Aorta (tissue), 5 donors: ENCODE data around the gene OLIG2. TPM values are rescaled to one million over a fixed set of nuclear protein-coding genes. Genes with fewer than 3 reads are reported as not detected.

ENCODE experiments used
- ATAC-seq: fragments of 200-7000 bp; cut with Tn5 transposase; one replicate; pipeline ENCODE4 v1.9.1; 2022; ENCODE audit warnings: moderate library complexity; ENCODE audit not compliant: low FRiP score
- DNase-seq, 2 donors: peaks; one replicate each; pipeline ENCODE4 v3.0.0-alpha.2; 2020
- H3K27ac ChIP-seq, 2 donors: one replicate each; pipeline ENCODE4 v1.5.1; 2013; ENCODE audit warnings: low read length in 2 of 2, mild to moderate bottlenecking in 2 of 2, moderate library complexity in 2 of 2, control low read depth in 1 of 2, inconsistent platforms in 1 of 2, low read depth in 1 of 2
- H3K27me3 ChIP-seq, 2 donors: one replicate each; pipeline ENCODE4 v1.6.1; 2013; ENCODE audit warnings: control low read depth in 1 of 2, low read length in 1 of 2, mild to moderate bottlenecking in 1 of 2, moderate library complexity in 1 of 2; ENCODE audit not compliant: insufficient read depth in 2 of 2, control insufficient read depth in 1 of 2
- H3K36me3 ChIP-seq, 2 donors: one replicate each; pipeline ENCODE4 v1.6.1; 2013; ENCODE audit warnings: control low read depth in 1 of 2, low read length in 1 of 2, mild to moderate bottlenecking in 1 of 2; ENCODE audit not compliant: insufficient read depth in 2 of 2, control insufficient read depth in 1 of 2
- H3K4me1 ChIP-seq, 2 donors: one replicate each; pipeline ENCODE4 v1.6.1; 2013; ENCODE audit warnings: low read length in 2 of 2, control low read depth in 1 of 2, mild to moderate bottlenecking in 1 of 2, moderate library complexity in 1 of 2; ENCODE audit not compliant: insufficient read depth in 2 of 2, control insufficient read depth in 1 of 2
- H3K4me3 ChIP-seq, 2 donors: one replicate each; pipeline ENCODE4 v1.5.1; 2013; ENCODE audit warnings: low read length in 2 of 2, control low read depth in 1 of 2, mild to moderate bottlenecking in 1 of 2
- H3K9me3 ChIP-seq: one replicate; pipeline ENCODE4 v1.6.1; 2013; ENCODE audit warnings: mild to moderate bottlenecking, low read length; ENCODE audit not compliant: control insufficient read depth
- WGBS, 2 donors: extraction: QIAGEN DNeasy Blood & Tissue Kit; methylation state at CpG; one replicate each; pipeline ENCODE4 v1.1.7; 2013; 5-methylcytosine and 5-hydroxymethylcytosine counted together
- intact Hi-C, 2 donors: fragments of 100-400 bp; cut with DNase I; formaldehyde crosslinking; loops; one replicate each; pipeline versions ENCODE4 v1.14.2 to v1.15.0; 2022
- polyA plus RNA-seq, 2 donors: library from polyadenylated mRNA; stranded (reverse); fragments of 200-250 nt; gene quantifications; one replicate each; pipeline ENCODE4 v1.2.3, GENCODE V29; 2013
- total RNA-seq, 2 donors: library from RNA; stranded (reverse); fragmentation: NEBNext Ultra II Directional; extraction: Animal tissue kit (Norgen Biotek cat#: 25700); gene quantifications; one replicate each; pipeline ENCODE4 v1.2.1, GENCODE V29; 2021
- donor health status: healthy with polysubstance abuse.
- donor health status: Bipolar disorder and iron deficiency.
- donor health status: DM: no; HTN: no; CAD: no.
- donor health status: DM: no; HTN: no; CAD: no.
- donor health status: DM: yes; HTN: yes; CAD: no.

OLIG2 gene
- total and polyA plus RNA-seq, 4 donors = not detected

DNA sequence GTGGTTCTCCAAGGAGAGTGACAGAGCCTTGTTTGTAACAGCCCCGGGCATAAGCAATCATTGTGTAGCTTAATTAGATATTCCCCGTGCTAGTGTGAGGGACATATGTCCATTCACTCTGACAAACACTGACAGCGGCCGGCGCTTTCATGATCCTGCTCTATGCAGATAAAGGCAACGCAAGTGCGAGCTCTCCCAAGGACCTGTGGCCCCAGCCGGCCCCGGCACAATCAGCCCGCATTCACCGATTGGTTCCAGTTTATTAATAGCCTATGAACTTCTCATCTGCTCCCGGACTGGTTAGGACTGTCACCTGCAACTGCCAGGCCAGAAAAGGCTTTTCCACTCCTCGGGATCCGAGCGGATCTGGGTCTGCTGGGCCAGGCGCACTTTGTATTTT is 26.2 kb downstream of the OLIG2 start:
- no peak overlapping the region for H3K27ac ChIP-seq
- WGBS, 2 donors = 85 to 86% methylated on average over 16 of the region's 16 CpGs
- no peak for DNase-seq
- H3K36me3 ChIP-seq = no peaks in the 10 kb centered on the region
- intact Hi-C loops = no loop called here
- H3K9me3 ChIP-seq = no peaks in the 10 kb centered on the region
- H3K4me1 ChIP-seq = no peaks in the 10 kb centered on the region
- ATAC-seq = no peak
- H3K27me3 ChIP-seq = no peaks in the 10 kb centered on the region
- no peak overlapping the region for H3K4me3 ChIP-seq

DNA sequence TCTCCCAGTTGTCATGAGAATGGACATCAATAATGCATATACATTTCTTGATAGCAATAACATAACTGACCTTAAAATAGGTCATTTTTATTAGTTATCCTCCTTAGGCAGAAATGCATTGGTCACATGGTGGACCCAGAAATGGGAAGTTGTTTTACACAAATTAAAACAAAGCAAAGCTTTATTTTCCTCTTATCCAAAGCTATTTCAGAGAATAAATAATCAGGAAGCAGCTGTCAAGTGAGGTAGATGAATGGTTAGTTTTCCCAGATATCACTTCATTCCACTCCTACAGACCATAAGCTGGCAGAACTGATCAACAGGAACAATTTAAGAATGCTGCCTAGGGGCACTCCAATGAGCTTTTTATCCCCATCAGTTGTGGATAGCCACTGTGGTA is 28.2 kb downstream of the OLIG2 start:
- intact Hi-C loops = no loop called here
- no peaks in the 10 kb centered on the region for H3K9me3 ChIP-seq
- DNase-seq = no peak
- H3K27me3 ChIP-seq = no peaks in the 10 kb centered on the region
- no peaks in the 10 kb centered on the region for H3K36me3 ChIP-seq
- no peak overlapping the region for H3K27ac ChIP-seq
- no peak overlapping the region for H3K4me3 ChIP-seq
- no peak for ATAC-seq
- no peaks in the 10 kb centered on the region for H3K4me1 ChIP-seq

DNA sequence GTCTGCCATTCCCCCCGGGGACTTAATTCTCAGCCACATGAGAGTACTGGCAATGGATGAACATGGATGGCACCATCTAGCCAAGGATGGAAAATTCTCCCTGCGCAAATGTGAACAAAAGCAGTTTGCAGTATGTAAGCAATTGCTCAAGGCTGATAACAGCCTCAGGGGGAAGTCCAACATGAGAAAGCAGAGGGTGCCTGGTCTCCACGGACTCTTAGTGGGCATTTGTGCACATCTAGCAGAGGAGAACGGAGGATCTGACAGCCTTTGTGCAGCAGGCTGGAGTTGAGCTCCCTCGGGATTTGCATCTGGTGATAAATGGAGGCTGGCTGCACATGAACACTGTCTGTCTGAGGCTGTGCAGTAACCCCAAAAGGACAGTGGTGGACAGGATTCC is 30.3 kb downstream of the OLIG2 start:
- Histone ChIP-seq H3K4me3 (no peak overlapping the region), H3K4me1 (no peaks in the 10 kb centered on the region), H3K36me3 (no peaks in the 10 kb centered on the region), H3K9me3 (no peaks in the 10 kb centered on the region), H3K27ac (no peak overlapping the region), H3K27me3 (no peaks in the 10 kb centered on the region)
- no peak for ATAC-seq
- WGBS, 2 donors = 64 to 66% methylated on average over 5 of the region's 5 CpGs
- no peak for DNase-seq
- intact Hi-C loops = no loop called here

DNA sequence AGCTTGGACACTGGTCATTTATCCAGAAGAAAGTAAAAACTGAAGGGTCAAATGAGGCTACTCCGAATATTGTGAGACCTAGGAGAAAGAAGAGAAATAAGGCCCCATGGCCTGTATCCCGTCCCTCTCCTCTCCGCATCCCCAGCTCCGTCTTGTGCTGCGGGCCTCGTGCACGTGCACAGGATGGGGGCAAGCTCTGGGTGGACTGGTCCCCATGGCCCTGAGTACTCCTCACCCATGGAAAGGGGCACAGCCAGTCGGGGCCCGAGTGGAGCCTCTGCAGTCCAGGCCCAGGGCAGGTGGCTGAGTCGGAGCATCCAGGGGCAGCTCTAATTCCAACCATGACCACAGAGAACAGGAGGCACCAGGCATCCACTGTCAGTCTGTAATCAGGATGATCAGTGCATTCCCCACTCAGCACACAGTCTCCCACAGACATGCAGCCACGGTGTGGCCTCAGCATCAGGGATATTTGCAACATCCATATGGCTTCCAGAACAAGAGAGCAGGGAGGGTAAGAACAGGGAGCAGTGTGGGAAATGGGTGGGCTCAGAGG is 31.7 kb downstream of the OLIG2 start:
- intact Hi-C loops = no loop called here
- DNase-seq (no peak), ATAC-seq (no peak)
- no peaks in the 10 kb centered on the region for H3K4me1 ChIP-seq
- H3K36me3 ChIP-seq = no peaks in the 10 kb centered on the region
- H3K27ac ChIP-seq = no peak overlapping the region
- WGBS, 2 donors = 88 to 89% methylated on average over 11 of the region's 11 CpGs
- H3K4me3 ChIP-seq = no peak overlapping the region
- H3K27me3 ChIP-seq = peaks cover 0 to 2% of the 10 kb centered on the region in 2 donors
- H3K9me3 ChIP-seq = no peaks in the 10 kb centered on the region

DNA sequence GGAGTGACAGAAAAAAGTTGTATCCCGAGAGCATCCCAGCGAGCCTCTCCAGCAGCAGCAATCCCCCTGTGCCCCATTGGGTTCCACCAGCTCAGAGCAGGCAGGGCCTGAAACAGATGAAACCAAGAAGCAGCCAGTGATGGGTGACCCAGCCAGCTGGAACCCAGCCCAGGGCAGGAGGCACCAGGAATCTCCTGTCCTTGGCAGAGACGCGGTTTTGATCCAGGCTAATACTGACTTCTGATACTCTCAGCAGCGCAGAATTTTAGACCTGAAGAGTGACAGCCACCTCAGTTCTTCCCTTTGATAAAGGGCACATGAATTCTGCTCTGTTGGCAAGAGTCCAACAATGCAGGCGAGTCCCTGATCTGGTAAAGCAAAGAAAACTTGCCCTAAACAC is 32.8 kb downstream of the OLIG2 start:
- ATAC-seq = no peak
- intact Hi-C loops = no loop called here
- DNase-seq = no peak
- Histone ChIP-seq H3K36me3 (no peaks in the 10 kb centered on the region), H3K4me3 (no peak overlapping the region), H3K27me3 (peaks cover 0 to 2% of the 10 kb centered on the region in 2 donors), H3K4me1 (no peaks in the 10 kb centered on the region), H3K9me3 (no peaks in the 10 kb centered on the region), H3K27ac (no peak overlapping the region)
- 47 to 60% methylated on average over 6 of the region's 6 CpGs for WGBS, 2 donors

DNA sequence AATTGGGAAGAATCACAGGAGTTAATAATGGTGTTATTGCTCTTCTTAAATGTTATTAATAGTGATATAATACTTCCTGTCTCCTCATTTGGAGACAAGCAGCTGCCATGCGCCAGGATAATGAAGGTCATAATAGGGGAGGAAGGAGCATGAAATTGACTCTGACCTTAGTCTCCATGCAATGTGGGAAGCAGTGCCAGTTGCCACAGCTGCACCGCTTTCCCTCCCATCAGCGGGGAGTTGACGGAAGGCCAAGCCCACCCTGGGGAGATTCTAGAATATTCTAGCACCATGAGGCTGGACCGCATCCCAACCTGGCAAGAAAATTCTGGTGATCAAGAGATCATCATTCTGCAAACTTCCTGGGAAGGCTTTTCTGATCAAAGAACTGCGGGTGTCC is 33.2 kb downstream of the OLIG2 start:
- 81% methylated on average over 6 of the region's 6 CpGs for WGBS, 2 donors
- Histone ChIP-seq H3K4me1 (no peaks in the 10 kb centered on the region), H3K27ac (no peak overlapping the region), H3K36me3 (no peaks in the 10 kb centered on the region), H3K4me3 (no peak overlapping the region), H3K9me3 (no peaks in the 10 kb centered on the region), H3K27me3 (peaks cover 0 to 2% of the 10 kb centered on the region in 2 donors)
- intact Hi-C loops = no loop called here
- DNase-seq (no peak), ATAC-seq (no peak)

DNA sequence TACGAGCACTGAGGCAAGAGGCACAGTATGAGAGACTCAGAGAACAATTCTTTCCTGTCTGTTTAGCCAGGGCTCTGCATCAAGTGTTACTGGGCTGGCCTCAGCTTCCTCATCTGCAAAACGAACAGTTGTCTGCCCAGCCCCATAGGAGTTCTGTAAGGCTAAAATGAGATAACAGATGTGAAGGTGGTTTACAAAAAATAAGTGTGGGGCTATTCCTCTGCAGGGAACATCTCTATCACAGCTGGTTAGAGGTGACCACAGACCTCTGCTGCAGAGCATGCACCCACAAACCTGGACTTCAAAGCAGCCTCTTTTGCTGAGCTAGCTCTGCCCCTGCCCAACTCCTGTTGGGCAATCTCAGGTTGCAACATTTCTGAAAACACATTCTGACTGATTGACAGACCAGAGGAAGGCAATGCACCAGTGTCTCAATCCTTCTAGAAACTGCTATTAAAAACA is 33.7 kb downstream of the OLIG2 start:
- 44% methylated on average over 2 of the region's 2 CpGs for WGBS, 2 donors

DNA sequence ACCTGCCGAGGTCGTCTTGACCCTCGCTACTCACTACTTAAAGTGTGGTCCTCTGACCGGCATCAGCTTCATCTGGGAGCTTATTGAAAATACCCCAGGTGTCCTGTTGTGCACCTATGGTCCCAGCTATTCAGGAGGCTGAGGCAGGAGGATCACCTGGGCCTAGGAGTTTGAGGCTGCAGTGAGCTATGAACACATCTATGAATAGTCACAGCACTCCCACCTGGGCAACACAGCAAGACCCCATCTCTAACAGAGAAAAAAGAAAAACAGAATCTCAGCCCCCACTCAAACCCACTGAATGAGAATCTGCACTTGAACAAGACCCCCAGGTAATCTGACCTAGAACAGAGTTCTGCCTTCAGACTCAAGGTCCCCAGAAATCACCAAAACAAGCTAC is 35.5 kb downstream of the OLIG2 start:
- DNase-seq (no peak), ATAC-seq (no peak)
- peaks cover 0 to 2% of the 10 kb centered on the region in 2 donors for H3K27me3 ChIP-seq
- H3K36me3 ChIP-seq = no peaks in the 10 kb centered on the region
- intact Hi-C loops = no loop called here
- no peak overlapping the region for H3K27ac ChIP-seq
- H3K9me3 ChIP-seq = no peaks in the 10 kb centered on the region
- WGBS, 2 donors = 89 to 92% methylated on average over 4 of the region's 4 CpGs
- H3K4me1 ChIP-seq = no peaks in the 10 kb centered on the region
- no peak overlapping the region for H3K4me3 ChIP-seq

More for the DNA sequence above, 33.7 kb downstream of the OLIG2 start:
- Histone ChIP-seq H3K9me3 (no peaks in the 10 kb centered on the region), H3K27me3 (peaks cover 0 to 2% of the 10 kb centered on the region in 2 donors), H3K36me3 (no peaks in the 10 kb centered on the region), H3K27ac (no peak overlapping the region), H3K4me1 (no peaks in the 10 kb centered on the region), H3K4me3 (no peak overlapping the region)
- ATAC-seq = no peak
- no peak for DNase-seq
- intact Hi-C loops = no loop called here

DNA sequence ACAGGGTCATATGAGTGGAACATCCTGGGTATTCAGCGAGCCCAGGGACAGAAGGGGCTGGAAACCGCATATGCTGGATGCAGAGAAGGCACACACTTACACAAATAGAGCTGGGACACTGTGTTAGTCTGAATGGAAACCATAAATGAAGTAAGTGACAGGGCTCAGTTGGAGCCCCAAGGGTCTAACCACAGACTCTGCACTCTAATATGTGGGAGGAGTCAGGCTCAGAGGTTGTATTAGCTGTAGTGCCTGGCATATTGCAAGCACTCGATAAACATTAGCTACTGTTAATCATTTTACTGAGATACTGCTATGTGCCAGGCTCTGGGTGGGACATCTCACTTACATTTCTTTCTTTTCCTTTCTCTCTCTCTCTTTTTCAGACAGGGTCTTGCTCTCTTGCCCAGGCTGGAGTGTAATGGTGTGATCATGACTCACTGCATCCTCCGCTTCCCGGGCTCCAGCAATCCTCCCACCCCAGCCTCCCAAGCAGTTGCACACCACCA is 37.7 kb downstream of the OLIG2 start:
- 85 to 87% methylated on average over 5 of the region's 5 CpGs for WGBS, 2 donors
- DNase-seq = no peak
- no peak overlapping the region for H3K27ac ChIP-seq
- H3K4me1 ChIP-seq = no peaks in the 10 kb centered on the region
- no peak for ATAC-seq
- no peak overlapping the region for H3K4me3 ChIP-seq
- H3K36me3 ChIP-seq = no peaks in the 10 kb centered on the region
- peaks cover 0 to 5% of the 10 kb centered on the region in 2 donors for H3K27me3 ChIP-seq
- H3K9me3 ChIP-seq = no peaks in the 10 kb centered on the region
- intact Hi-C loops = no loop called here
